ENCODE data around the gene DOK7.

- TF ChIP-seq, protein P1, sequence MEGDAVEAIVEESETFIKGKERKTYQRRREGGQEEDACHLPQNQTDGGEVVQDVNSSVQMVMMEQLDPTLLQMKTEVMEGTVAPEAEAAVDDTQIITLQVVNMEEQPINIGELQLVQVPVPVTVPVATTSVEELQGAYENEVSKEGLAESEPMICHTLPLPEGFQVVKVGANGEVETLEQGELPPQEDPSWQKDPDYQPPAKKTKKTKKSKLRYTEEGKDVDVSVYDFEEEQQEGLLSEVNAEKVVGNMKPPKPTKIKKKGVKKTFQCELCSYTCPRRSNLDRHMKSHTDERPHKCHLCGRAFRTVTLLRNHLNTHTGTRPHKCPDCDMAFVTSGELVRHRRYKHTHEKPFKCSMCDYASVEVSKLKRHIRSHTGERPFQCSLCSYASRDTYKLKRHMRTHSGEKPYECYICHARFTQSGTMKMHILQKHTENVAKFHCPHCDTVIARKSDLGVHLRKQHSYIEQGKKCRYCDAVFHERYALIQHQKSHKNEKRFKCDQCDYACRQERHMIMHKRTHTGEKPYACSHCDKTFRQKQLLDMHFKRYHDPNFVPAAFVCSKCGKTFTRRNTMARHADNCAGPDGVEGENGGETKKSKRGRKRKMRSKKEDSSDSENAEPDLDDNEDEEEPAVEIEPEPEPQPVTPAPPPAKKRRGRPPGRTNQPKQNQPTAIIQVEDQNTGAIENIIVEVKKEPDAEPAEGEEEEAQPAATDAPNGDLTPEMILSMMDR (IDR thresholded peaks at IDR 0.05), result no peak
- no peak for TF ChIP-seq POLR2A (IDR thresholded peaks at IDR 0.05)
These were observed 63.4 kb downstream of the DOK7 start for GRCh38 chr4:3526456-3526855.

All from breast epithelium (tissue), 3 donors.